ENCODE results near the gene ARL4D. TPM values are rescaled to one million over a fixed set of nuclear protein-coding genes. Genes with fewer than 3 reads are reported as not detected.

Gene ARL4D
- total RNA-seq, 1 donor from 2014 or later: 19.7 TPM

GRCh38 chr17:43427362-43428043 is 28.7 kb downstream of the ARL4D start:
- no peaks in the 10 kb centered on the region for H3K9me3 ChIP-seq (ENCODE audit: insufficient read depth, low read depth, low read length)
- peaks cover 7% of the 10 kb centered on the region for H3K4me1 ChIP-seq (ENCODE audit: insufficient read depth, low read length)
- no peak overlapping the region for H2AFZ ChIP-seq (ENCODE audit: low read depth, low read length)
- H3K27ac ChIP-seq (ENCODE audit: low read depth, low read length): no peak overlapping the region
- peaks cover 10% of the 10 kb centered on the region for H3K27me3 Mint-ChIP-seq (ENCODE audit: low read depth, unreplicated experiment)
- H3K4me2 ChIP-seq (ENCODE audit: low read length): no peak overlapping the region
- H3K4me3 ChIP-seq (ENCODE audit: insufficient read depth, low read depth, low read length): no peak overlapping the region
- TF ChIP-seq EZH2 (IDR thresholded peaks at IDR 0.05; ENCODE audit: insufficient read depth, low read length): no peak
- TF ChIP-seq, protein P1, sequence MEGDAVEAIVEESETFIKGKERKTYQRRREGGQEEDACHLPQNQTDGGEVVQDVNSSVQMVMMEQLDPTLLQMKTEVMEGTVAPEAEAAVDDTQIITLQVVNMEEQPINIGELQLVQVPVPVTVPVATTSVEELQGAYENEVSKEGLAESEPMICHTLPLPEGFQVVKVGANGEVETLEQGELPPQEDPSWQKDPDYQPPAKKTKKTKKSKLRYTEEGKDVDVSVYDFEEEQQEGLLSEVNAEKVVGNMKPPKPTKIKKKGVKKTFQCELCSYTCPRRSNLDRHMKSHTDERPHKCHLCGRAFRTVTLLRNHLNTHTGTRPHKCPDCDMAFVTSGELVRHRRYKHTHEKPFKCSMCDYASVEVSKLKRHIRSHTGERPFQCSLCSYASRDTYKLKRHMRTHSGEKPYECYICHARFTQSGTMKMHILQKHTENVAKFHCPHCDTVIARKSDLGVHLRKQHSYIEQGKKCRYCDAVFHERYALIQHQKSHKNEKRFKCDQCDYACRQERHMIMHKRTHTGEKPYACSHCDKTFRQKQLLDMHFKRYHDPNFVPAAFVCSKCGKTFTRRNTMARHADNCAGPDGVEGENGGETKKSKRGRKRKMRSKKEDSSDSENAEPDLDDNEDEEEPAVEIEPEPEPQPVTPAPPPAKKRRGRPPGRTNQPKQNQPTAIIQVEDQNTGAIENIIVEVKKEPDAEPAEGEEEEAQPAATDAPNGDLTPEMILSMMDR (IDR thresholded peaks at IDR 0.05; ENCODE audit: insufficient read depth, low read depth, low read length): no peak
- H3K27ac Mint-ChIP-seq (ENCODE audit: unreplicated experiment): peak overlapping the region; percentile 58
- H3K36me3 Mint-ChIP-seq (ENCODE audit: low read depth, unreplicated experiment): no peaks in the 10 kb centered on the region
- H3K4me3 Mint-ChIP-seq (ENCODE audit: unreplicated experiment): no peak overlapping the region
- no peaks in the 10 kb centered on the region for H3K79me2 ChIP-seq (ENCODE audit: insufficient read depth, low read length)
- peaks cover 7% of the 10 kb centered on the region for H3K4me1 Mint-ChIP-seq (ENCODE audit: low read depth, unreplicated experiment)
- no peaks in the 10 kb centered on the region for H4K20me1 ChIP-seq (ENCODE audit: insufficient read depth, low read length)
- no peak for DNase-seq (ENCODE audit: low read depth)
- no peaks in the 10 kb centered on the region for H3K36me3 ChIP-seq (ENCODE audit: insufficient read depth, low read length)
- no peak for FAIRE-seq
- peaks cover 3% of the 10 kb centered on the region for H3K9me3 Mint-ChIP-seq (ENCODE audit: unreplicated experiment)
- no peak overlapping the region for H3K9ac ChIP-seq (ENCODE audit: low read length)
- H3K27me3 ChIP-seq (ENCODE audit: insufficient read depth, low read length): peaks cover 7% of the 10 kb centered on the region

DNA sequence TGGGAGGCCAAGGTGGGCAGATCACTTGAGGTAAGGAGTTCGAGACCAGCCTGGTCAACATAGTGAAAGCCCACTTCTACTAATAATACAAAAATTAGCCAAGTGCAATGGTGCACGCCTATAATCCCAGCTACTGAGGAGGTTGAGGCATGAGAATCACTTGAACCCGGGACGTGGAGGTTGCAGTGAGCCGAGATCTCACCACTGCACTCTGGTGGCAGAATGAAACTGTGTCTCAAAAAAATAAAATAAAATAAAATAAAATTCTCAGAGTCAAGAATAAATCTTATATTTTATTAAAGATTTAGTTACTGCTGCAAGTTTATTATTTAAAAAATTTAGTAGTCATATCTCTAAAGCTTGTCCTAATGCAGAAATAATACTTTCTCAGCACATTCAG is 29.7 kb downstream of the ARL4D start:
- Histone ChIP-seq H3K27me3 (ENCODE audit: insufficient read depth, low read length) (peaks cover 7% of the 10 kb centered on the region), H3K4me2 (ENCODE audit: low read length) (no peak overlapping the region), H3K4me1 (ENCODE audit: insufficient read depth, low read length) (peaks cover 7% of the 10 kb centered on the region), H2AFZ (ENCODE audit: low read depth, low read length) (no peak overlapping the region), H4K20me1 (ENCODE audit: insufficient read depth, low read length) (no peaks in the 10 kb centered on the region), H3K4me3 (ENCODE audit: insufficient read depth, low read depth, low read length) (no peak overlapping the region), H3K79me2 (ENCODE audit: insufficient read depth, low read length) (no peaks in the 10 kb centered on the region), H3K9ac (ENCODE audit: low read length) (no peak overlapping the region), H3K27ac (ENCODE audit: low read depth, low read length) (no peak overlapping the region), H3K9me3 (ENCODE audit: insufficient read depth, low read depth, low read length) (no peaks in the 10 kb centered on the region), H3K36me3 (ENCODE audit: insufficient read depth, low read length) (no peaks in the 10 kb centered on the region)
- Mint-ChIP-seq H3K27ac (ENCODE audit: unreplicated experiment) (no peak overlapping the region), H3K27me3 (ENCODE audit: low read depth, unreplicated experiment) (peaks cover 10% of the 10 kb centered on the region), H3K9me3 (ENCODE audit: unreplicated experiment) (peaks cover 3% of the 10 kb centered on the region), H3K4me3 (ENCODE audit: unreplicated experiment) (no peak overlapping the region), H3K36me3 (ENCODE audit: low read depth, unreplicated experiment) (no peaks in the 10 kb centered on the region), H3K4me1 (ENCODE audit: low read depth, unreplicated experiment) (peaks cover 7% of the 10 kb centered on the region)
- DNase-seq (ENCODE audit: low read depth): no peak
- no peak for FAIRE-seq
- no peak for TF ChIP-seq EZH2 (IDR thresholded peaks at IDR 0.05; ENCODE audit: insufficient read depth, low read length)
- TF ChIP-seq, protein P1 (IDR thresholded peaks at IDR 0.05; ENCODE audit: insufficient read depth, low read depth, low read length): no peak
